Esophagus muscularis mucosa (tissue), 4 donors: ENCODE results near the gene ASAP2.

Source experiments
- CTCF ChIP-seq, 3 experiments: fragments of 200-600 bp in 2 of 3; fragments of 450-650 bp in 1 of 3; sonication (generic) in 2 of 3; IDR thresholded peaks; one replicate each; pipeline ENCODE4 v1.5.1; 2017 to 2019; ENCODE audit warnings: antibody characterized with exemption in 3 of 3, mild to moderate bottlenecking in 2 of 3, moderate library complexity in 1 of 3
- EP300 ChIP-seq: sonication (generic); formaldehyde crosslinking; IDR thresholded peaks from one replicate; pipeline ENCODE4 v1.6.1; 2017; ENCODE audit warnings: antibody characterized with exemption
- POLR2A ChIP-seq: fragments of 450-650 bp; IDR thresholded peaks from one replicate; pipeline ENCODE4 v1.6.1; 2017; ENCODE audit warnings: antibody characterized with exemption, moderate library complexity, mild to moderate bottlenecking, low read depth
- POLR2AphosphoS5 ChIP-seq, 2 donors: sonication (generic); formaldehyde crosslinking; IDR thresholded peaks; one replicate each; pipeline ENCODE4 v1.6.1; 2017; ENCODE audit warnings: antibody characterized with exemption in 2 of 2

GRCh38 chr2:9258501-9258900 lies 51.9 kb downstream of the ASAP2 start:
- TF ChIP-seq POLR2AphosphoS5 (IDR thresholded peaks at IDR 0.05) (no peak), CTCF (IDR thresholded peaks at IDR 0.05) (no peak), EP300 (no peak), POLR2A (no peak)
